A549 (cell line): ENCODE measurements around the gene ANKRD40.

Experiments
- CBX8 ChIP-seq: fragments of 200-600 bp; sonication (generic); IDR thresholded peaks from 2 replicates; pipeline ENCODE4 v1.6.1; 2016
- CEBPB ChIP-seq, 2 experiments: fragments of >200 bp in 1 of 2; sonication (Bioruptor Twin) in 1 of 2; formaldehyde crosslinking in 1 of 2; IDR thresholded peaks; 2 replicates each; pipeline ENCODE4 v1.6.1; 2012 to 2016
- EHMT2 ChIP-seq: fragments of 200-600 bp; sonication (generic); IDR thresholded peaks from 2 replicates; pipeline ENCODE4 v1.6.1; 2016; ENCODE audit warnings: antibody characterized with exemption, low read depth, mild to moderate bottlenecking, moderate library complexity
- ESRRA ChIP-seq: fragments of 150-350 bp; IDR thresholded peaks from 2 replicates; pipeline ENCODE4 v1.6.1; 2014; ENCODE audit warnings: mild to moderate bottlenecking, low read length, borderline replicate concordance
- POLR2A ChIP-seq: IDR thresholded peaks from 2 replicates; pipeline ENCODE4 v1.6.1; 2012; ENCODE audit warnings: mild to moderate bottlenecking, low read length
- RAD21 ChIP-seq, 2 experiments: fragments of >200 bp in 1 of 2; sonication (Bioruptor Twin) in 1 of 2; formaldehyde crosslinking in 1 of 2; IDR thresholded peaks in 1 of 2; conservative IDR thresholded peaks in 1 of 2; 2 replicates in 1 of 2; 3 replicates in 1 of 2; pipeline ENCODE4 v1.6.1; 2012 to 2018; ENCODE audit warnings: inconsistent platforms in 1 of 2
- RFX5 ChIP-seq: fragments of 450-650 bp; IDR thresholded peaks from 2 replicates; pipeline ENCODE4 v1.7.1; 2014; ENCODE audit warnings: antibody characterized with exemption, mild to moderate bottlenecking, moderate library complexity
- TF ChIP-seq, protein P1 (sequence below): fragments of >200 bp; sonication (Bioruptor Twin); formaldehyde crosslinking; IDR thresholded peaks from 3 replicates; pipeline ENCODE4 v1.5.1; 2016
- TF ChIP-seq, protein P2 (sequence below): fragments of 450-650 bp; IDR thresholded peaks from 2 replicates; pipeline ENCODE4 v1.6.1; 2014; ENCODE audit warnings: antibody characterized with exemption
- TF ChIP-seq, protein P3 (sequence below): IDR thresholded peaks from 2 replicates; pipeline ENCODE4 v1.6.1; 2012
- TF ChIP-seq, protein P4 (sequence below): fragments of 250-450 bp; sonication (Bioruptor Pico); IDR thresholded peaks from 2 replicates; pipeline ENCODE4 v1.5.0; 2021; ENCODE audit warnings: mild to moderate bottlenecking, moderate library complexity, borderline replicate concordance

DNA sequence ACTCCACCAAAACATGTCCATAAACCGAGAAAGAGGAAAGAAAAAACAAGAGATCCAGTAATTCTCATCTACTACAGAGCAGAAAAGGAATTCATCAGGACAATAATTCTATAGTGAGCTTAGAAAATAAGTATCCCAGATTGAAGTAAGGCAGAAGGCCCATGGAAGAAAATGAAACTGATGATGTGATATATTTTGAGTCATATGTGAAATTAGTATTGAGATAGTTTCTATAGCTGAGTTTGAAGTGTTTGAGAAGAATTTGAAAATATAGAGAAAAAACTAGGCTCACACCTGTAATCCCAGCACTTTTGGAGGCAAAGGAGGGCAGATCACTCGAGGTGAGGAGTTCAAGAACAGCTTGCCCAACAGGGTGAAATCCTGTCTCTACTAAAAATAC, 31.4 kb upstream of the ANKRD40 start:
- TF ChIP-seq RAD21 (conservative IDR thresholded peaks at IDR 0.05 in 1 of 2, IDR thresholded peaks at IDR 0.05 in 1 of 2) (no peak), CEBPB (IDR thresholded peaks at IDR 0.05) (no peak), POLR2A (no peak), RFX5 (no peak), EHMT2 (no peak), CBX8 (no peak), ESRRA (no peak)
- TF ChIP-seq, protein P1, sequence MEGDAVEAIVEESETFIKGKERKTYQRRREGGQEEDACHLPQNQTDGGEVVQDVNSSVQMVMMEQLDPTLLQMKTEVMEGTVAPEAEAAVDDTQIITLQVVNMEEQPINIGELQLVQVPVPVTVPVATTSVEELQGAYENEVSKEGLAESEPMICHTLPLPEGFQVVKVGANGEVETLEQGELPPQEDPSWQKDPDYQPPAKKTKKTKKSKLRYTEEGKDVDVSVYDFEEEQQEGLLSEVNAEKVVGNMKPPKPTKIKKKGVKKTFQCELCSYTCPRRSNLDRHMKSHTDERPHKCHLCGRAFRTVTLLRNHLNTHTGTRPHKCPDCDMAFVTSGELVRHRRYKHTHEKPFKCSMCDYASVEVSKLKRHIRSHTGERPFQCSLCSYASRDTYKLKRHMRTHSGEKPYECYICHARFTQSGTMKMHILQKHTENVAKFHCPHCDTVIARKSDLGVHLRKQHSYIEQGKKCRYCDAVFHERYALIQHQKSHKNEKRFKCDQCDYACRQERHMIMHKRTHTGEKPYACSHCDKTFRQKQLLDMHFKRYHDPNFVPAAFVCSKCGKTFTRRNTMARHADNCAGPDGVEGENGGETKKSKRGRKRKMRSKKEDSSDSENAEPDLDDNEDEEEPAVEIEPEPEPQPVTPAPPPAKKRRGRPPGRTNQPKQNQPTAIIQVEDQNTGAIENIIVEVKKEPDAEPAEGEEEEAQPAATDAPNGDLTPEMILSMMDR, result no peak
- TF ChIP-seq, protein P2, sequence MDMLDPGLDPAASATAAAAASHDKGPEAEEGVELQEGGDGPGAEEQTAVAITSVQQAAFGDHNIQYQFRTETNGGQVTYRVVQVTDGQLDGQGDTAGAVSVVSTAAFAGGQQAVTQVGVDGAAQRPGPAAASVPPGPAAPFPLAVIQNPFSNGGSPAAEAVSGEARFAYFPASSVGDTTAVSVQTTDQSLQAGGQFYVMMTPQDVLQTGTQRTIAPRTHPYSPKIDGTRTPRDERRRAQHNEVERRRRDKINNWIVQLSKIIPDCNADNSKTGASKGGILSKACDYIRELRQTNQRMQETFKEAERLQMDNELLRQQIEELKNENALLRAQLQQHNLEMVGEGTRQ, result no peak
- TF ChIP-seq, protein P3, sequence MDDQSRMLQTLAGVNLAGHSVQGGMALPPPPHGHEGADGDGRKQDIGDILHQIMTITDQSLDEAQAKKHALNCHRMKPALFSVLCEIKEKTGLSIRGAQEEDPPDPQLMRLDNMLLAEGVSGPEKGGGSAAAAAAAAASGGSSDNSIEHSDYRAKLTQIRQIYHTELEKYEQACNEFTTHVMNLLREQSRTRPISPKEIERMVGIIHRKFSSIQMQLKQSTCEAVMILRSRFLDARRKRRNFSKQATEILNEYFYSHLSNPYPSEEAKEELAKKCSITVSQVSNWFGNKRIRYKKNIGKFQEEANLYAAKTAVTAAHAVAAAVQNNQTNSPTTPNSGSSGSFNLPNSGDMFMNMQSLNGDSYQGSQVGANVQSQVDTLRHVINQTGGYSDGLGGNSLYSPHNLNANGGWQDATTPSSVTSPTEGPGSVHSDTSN, result no peak
- TF ChIP-seq, protein P4, sequence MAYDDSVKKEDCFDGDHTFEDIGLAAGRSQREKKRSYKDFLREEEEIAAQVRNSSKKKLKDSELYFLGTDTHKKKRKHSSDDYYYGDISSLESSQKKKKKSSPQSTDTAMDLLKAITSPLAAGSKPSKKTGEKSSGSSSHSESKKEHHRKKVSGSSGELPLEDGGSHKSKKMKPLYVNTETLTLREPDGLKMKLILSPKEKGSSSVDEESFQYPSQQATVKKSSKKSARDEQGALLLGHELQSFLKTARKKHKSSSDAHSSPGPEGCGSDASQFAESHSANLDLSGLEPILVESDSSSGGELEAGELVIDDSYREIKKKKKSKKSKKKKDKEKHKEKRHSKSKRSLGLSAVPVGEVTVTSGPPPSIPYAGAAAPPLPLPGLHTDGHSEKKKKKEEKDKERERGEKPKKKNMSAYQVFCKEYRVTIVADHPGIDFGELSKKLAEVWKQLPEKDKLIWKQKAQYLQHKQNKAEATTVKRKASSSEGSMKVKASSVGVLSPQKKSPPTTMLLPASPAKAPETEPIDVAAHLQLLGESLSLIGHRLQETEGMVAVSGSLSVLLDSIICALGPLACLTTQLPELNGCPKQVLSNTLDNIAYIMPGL (CRISPR knock-in tag), result no peak
